KBM-7 (cell line): Measurements from ENCODE around the gene PDE1A.
"Not testable (repeated sequence)": the region's sequence is repeated elsewhere in the genome, so short reads cannot be mapped to it uniquely, and the experiment has no call there.

ENCODE experiments used
- DNase-seq: peaks from one replicate; pipeline ENCODE4 v3.0.0-alpha.2; 2015
- in situ Hi-C: fragments of 300-500 bp; cut with MboI; formaldehyde crosslinking; loops from 2 replicates; pipeline ENCODE4 v1.14.3; 2020; ENCODE audit warnings: low sequenced_read_pairs, low pct_unique_long_range_greater_than_20kb, mixed read lengths

The PDE1A gene

GRCh38 chr2:182415771-182416170 is 11.1 kb downstream of the PDE1A start:
- in situ Hi-C loops = no loop called here
- no peak for DNase-seq

DNA sequence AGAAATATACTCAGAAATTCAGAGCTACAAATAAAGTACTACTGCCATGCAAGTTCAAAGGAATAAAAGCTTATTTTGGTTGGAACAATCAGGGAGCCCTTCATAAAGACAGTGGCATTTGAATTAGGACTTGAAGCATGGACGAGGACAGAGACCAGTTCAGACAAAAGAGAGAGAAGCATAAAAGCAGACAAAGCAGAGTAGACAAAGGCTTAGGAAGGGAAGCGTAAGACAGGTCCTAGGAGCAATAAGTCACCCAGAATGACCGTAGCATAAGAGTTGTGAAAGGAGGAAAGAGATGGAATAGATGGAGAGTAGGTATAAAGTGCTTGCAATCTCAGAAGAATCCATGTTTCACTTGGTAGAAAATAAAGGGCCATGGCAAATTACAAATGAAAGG is 14.0 kb downstream of the PDE1A start:
- in situ Hi-C loops = no loop called here
- no peak for DNase-seq

DNA sequence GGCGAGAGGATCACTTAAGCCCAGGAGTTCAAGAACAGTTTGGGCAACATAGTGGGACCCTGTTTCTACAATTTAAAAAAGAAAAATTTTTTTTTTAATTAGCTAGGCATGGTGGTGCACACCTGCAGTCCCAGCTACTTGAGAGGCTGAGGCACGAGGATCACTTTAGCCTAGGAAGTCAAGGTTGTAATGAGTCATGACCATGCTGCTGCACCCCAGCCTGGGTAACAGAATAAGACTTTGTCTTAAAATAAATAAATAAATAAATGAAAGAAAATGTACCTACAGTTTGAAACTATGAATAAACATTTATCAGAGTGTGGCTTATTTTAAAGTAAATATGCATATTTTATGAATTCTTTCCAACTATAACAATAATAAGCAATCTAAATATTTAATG is 16.7 kb downstream of the PDE1A start:
- no peak for DNase-seq
- in situ Hi-C loops = no loop called here

DNA sequence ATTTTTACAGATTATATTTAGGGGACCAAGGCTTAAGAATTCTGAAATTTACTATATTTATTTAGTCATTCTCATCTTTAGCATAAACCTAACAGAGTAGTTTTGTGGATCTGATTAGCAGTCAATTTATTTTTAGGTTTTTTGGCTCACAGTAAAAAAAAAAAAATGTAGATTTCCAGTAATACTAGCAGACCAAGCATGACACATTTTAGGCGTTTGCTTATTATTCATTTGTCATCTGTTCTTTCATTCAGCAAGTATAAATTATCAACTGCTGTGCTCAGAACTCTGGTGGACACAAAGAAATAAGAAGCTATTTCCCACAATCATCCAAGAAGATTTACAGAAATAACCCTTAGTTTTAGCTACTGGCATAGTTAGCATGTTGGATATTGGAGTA is 20.6 kb downstream of the PDE1A start:
- in situ Hi-C loops = no loop called here
- DNase-seq = no peak

DNA sequence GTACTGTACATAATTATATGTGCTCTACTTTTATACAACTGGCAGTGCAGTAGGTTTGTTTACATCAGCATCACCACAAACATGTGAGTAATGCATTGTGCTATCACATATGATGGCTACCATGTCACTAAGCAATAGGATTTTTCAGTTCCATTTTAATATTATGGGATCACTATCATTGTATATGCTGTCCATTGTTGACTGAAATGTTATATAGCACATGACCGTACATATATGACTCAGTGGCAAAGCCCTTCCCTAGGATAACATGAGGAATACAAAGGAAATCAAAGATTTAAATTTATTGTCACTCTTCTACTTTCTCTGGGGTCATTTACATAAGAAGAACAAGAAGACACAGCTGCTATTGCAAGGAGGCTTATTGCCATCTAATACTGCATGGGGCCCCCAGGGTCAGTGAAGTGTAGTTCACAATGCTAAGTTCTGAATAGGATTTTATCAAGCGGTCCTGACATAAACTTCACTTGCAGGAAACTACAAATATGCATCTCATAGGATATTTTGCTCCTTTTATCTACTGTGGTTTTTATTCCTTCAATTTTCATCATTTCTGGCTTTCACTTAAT is 21.8 kb downstream of the PDE1A start:
- in situ Hi-C loops = no loop called here
- no peak for DNase-seq

- DNase-seq = no peak
- in situ Hi-C loops = no loop called here
Measured at GRCh38 chr2:182404092-182404491, 22.7 kb downstream of the PDE1A start.

GRCh38 chr2:182393270-182393760 is 33.5 kb downstream of the PDE1A start:
- in situ Hi-C loops = no loop called here
- no peak for DNase-seq

GRCh38 chr2:182391443-182391842 is 35.4 kb downstream of the PDE1A start:
- in situ Hi-C loops = no loop called here
- no peak for DNase-seq

- DNase-seq, in situ Hi-C loops: not testable (repeated sequence)
Measured at GRCh38 chr2:182386267-182386880, 40.5 kb downstream of the PDE1A start.

- in situ Hi-C loops = no loop called here
- DNase-seq = no peak
Measured at GRCh38 chr2:182384860-182385259, 42.0 kb downstream of the PDE1A start.

DNA sequence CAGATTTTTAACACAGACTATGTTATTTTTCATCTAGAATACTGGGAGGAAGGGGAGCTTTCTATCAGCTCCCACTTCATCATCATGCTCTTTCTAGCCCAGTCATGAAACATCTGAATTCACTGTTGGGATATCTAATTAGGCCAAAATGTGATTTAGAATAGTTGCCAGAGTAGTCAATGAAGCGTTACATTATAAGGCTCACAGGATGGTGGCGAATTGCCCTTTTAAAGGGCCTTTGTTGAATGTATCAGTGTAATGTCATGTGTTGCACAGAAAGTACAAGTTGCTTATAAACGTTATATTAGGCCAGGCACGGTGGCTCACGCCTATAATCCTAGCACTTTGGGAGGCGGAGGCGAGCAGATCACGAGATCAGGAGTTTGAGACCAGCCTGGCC is 45.6 kb downstream of the PDE1A start:
- in situ Hi-C loops = no loop called here
- no peak for DNase-seq

GRCh38 chr2:182379241-182379640 is 47.6 kb downstream of the PDE1A start:
- no peak for DNase-seq
- in situ Hi-C loops = no loop called here

GRCh38 chr2:182378759-182379158 is 48.1 kb downstream of the PDE1A start:
- no peak for DNase-seq
- in situ Hi-C loops = no loop called here

DNA sequence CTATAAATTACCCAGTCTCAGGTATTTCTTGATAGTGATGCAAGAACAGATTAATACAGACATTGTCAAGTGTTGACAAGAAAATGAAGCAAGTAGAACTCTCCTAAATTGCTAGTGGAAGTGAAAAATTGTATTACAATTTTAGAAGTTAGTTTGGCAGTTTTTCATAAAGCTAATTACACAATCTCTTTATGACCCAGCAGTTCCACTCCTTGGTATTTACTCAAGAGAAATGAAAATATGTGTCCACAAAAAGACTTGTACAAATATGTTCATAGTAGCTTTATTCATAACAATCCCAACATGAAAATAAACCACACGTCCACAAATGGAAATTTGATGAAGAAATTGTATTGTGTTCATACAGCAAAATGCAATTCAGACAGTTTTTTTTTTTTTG is 49.4 kb downstream of the PDE1A start:
- in situ Hi-C loops = no loop called here

DNA sequence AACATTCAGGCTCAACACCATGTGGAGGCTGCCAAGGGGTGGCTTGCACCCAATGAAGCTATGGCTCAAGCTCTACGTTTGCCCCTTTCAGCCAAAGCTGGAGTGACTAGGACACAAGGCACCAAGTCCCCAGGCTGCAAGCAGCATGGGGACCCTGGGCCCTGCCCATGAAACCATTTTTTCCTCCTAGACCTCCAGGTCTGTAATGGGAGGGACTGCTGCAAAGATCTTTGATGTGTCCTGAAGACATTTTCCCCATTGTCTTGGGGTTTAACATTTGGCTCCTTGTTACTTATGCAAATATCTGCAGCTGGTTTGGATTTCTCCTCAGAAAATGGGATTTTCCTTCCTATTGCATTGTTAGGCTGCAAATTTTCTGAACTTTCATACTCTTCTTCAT is 51.0 kb downstream of the PDE1A start:
- in situ Hi-C loops = no loop called here

More for the DNA sequence above, 49.4 kb downstream of the PDE1A start:
- DNase-seq = no peak

GRCh38 chr2:182372661-182373060 is 54.2 kb downstream of the PDE1A start:
- DNase-seq = no peak
- in situ Hi-C loops = no loop called here

More for the DNA sequence above, 51.0 kb downstream of the PDE1A start:
- DNase-seq = no peak

DNA sequence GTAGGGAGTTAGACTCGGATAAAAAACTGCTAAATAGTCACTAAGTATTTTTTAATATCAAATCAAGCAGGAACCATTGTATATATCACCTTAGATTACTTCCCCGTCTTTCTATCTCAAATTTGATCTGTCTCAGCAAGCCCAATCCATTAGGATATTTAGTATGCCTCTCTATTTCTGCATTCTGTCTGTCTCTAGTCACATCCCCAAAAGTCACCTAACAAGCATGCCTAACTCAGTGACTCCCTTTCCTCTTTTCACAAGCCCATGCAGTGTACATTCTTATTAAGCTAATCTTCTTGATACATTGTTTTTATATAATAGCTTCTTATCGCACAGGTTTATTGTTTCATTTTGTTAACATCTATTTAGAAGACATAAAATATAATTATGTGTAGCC is 57.8 kb downstream of the PDE1A start:
- no peak for DNase-seq
- in situ Hi-C loops = no loop called here

DNA sequence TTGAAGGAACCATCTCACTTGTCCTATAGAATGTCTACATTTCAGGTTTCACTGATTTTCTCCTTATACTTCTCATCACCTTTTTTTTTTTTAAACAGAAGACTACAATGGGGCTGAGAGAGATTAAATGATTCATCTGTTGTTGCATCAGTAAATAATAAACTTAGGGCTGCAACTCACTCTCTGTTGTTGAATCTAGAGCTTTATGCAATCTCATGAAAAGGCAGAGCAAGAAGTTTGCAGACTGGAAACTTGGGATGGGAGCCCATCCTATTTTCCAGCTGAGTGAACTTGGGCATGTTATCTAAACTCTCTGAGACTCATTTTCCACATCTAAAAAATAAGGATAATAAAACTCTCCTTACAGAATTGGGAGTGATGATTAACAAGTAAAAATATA is 58.4 kb downstream of the PDE1A start:
- no peak for DNase-seq
- in situ Hi-C loops = no loop called here

GRCh38 chr2:182367401-182367800 is 59.4 kb downstream of the PDE1A start:
- no peak for DNase-seq
- in situ Hi-C loops = no loop called here

- DNase-seq = no peak
Measured at GRCh38 chr2:182366628-182367027, 60.2 kb downstream of the PDE1A start.

GRCh38 chr2:182365855-182366254 is 61.0 kb downstream of the PDE1A start:
- DNase-seq = no peak
- in situ Hi-C loops = no loop called here

More at GRCh38 chr2:182366628-182367027, 60.2 kb downstream of the PDE1A start:
- in situ Hi-C loops = no loop called here
